GM21528 (cell line): ENCODE results near the gene CHAC2.
"Not testable (repeated sequence)": the region's sequence is repeated elsewhere in the genome, so short reads cannot be mapped to it uniquely, and the experiment has no call there.

Experiments used
- ATAC-seq: cut with Tn5 transposase; IDR thresholded peaks from one replicate; pipeline ENCODE4 v1.9.1; 2021; ENCODE audit warnings: mild to moderate bottlenecking, moderate library complexity; ENCODE audit not compliant: unreplicated experiment, low FRiP score

Gene CHAC2

GRCh38 chr2:53823639-53824038 is 56.0 kb downstream of the CHAC2 start:
- ATAC-seq, result not testable (repeated sequence)
